ENCODE results near the gene NFIX. TPM values are rescaled to one million over a fixed set of nuclear protein-coding genes. Genes with fewer than 3 reads are reported as not detected.
A peak's percentile ranks its signal among the peaks of the same experiment; 100 is the strongest.

Gene NFIX
- total and polyA plus RNA-seq, 2 donors (not counting 1 experiment from before 2014, with no cell fraction given) = 35.7 to 74.8 TPM

GRCh38 chr19:13053238-13053637 lies 58.0 kb downstream of the NFIX start:
- H3K79me2 ChIP-seq (ENCODE audit: control insufficient read depth, insufficient read depth, low read length) = peaks cover 71% of the 10 kb centered on the region
- peak overlapping the region in 1 of 4 experiments; percentile 14 for H3K4me3 ChIP-seq (replicated peaks in 1 of 4; ENCODE audit: control extremely low read depth in 1 of 4, insufficient read depth in 1 of 4, low read depth in 3 of 4, low read length in 4 of 4)
- peak overlapping the region; percentile 28 for H3K4me2 ChIP-seq (ENCODE audit: extremely low read depth, insufficient read depth, low read length)
- TF ChIP-seq, protein P1, sequence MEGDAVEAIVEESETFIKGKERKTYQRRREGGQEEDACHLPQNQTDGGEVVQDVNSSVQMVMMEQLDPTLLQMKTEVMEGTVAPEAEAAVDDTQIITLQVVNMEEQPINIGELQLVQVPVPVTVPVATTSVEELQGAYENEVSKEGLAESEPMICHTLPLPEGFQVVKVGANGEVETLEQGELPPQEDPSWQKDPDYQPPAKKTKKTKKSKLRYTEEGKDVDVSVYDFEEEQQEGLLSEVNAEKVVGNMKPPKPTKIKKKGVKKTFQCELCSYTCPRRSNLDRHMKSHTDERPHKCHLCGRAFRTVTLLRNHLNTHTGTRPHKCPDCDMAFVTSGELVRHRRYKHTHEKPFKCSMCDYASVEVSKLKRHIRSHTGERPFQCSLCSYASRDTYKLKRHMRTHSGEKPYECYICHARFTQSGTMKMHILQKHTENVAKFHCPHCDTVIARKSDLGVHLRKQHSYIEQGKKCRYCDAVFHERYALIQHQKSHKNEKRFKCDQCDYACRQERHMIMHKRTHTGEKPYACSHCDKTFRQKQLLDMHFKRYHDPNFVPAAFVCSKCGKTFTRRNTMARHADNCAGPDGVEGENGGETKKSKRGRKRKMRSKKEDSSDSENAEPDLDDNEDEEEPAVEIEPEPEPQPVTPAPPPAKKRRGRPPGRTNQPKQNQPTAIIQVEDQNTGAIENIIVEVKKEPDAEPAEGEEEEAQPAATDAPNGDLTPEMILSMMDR (conservative IDR thresholded peaks at IDR 0.05 in 1 of 2, IDR thresholded peaks at IDR 0.05 in 1 of 2; ENCODE audit: low read depth in 1 of 2, low read length in 2 of 2) = no peak
- TF ChIP-seq EZH2 (IDR thresholded peaks at IDR 0.05; ENCODE audit: low read length, missing control alignments) = no peak
- peaks cover 2% of the 10 kb centered on the region for H4K20me1 ChIP-seq (ENCODE audit: control insufficient read depth, extremely low read depth, insufficient read depth, low read length)
- DNase-seq (ENCODE audit: low read depth in 2 of 2) = peak; percentile 26 to 28
- H3K9me3 ChIP-seq (ENCODE audit: control insufficient read depth, insufficient read depth, low read depth, low read length) = no peaks in the 10 kb centered on the region
- peak overlapping the region; percentile 95 for H3K27ac ChIP-seq (ENCODE audit: insufficient read depth, low read length)
- H3K36me3 ChIP-seq (ENCODE audit: control insufficient read depth, insufficient read depth, low read length) = peaks cover 2% of the 10 kb centered on the region
- peak overlapping the region; percentile 38 for H3K9ac ChIP-seq (ENCODE audit: insufficient read depth, low read length)
- H2AFZ ChIP-seq (ENCODE audit: low read length) = no peak overlapping the region
- peaks cover 68% of the 10 kb centered on the region for H3K4me1 ChIP-seq (ENCODE audit: control insufficient read depth, extremely low read depth, insufficient read depth, low read length)
- no peaks in the 10 kb centered on the region for H3K27me3 ChIP-seq (ENCODE audit: control insufficient read depth, insufficient read depth, low read length)

- TF ChIP-seq, protein P1 (conservative IDR thresholded peaks at IDR 0.05 in 1 of 2, IDR thresholded peaks at IDR 0.05 in 1 of 2; ENCODE audit: low read depth in 1 of 2, low read length in 2 of 2) = no peak
- TF ChIP-seq EZH2 (IDR thresholded peaks at IDR 0.05; ENCODE audit: low read length, missing control alignments) = no peak
- H3K9me3 ChIP-seq (ENCODE audit: control insufficient read depth, insufficient read depth, low read depth, low read length) = no peaks in the 10 kb centered on the region
- peak overlapping the region; percentile 42 for H3K4me2 ChIP-seq (ENCODE audit: extremely low read depth, insufficient read depth, low read length)
- peaks cover 70% of the 10 kb centered on the region for H3K79me2 ChIP-seq (ENCODE audit: control insufficient read depth, insufficient read depth, low read length)
- H2AFZ ChIP-seq (ENCODE audit: low read length) = no peak overlapping the region
- peaks cover 68% of the 10 kb centered on the region for H3K4me1 ChIP-seq (ENCODE audit: control insufficient read depth, extremely low read depth, insufficient read depth, low read length)
- H3K9ac ChIP-seq (ENCODE audit: insufficient read depth, low read length) = peak overlapping the region; percentile 38
- H4K20me1 ChIP-seq (ENCODE audit: control insufficient read depth, extremely low read depth, insufficient read depth, low read length) = peaks cover 2% of the 10 kb centered on the region
- H3K27ac ChIP-seq (ENCODE audit: insufficient read depth, low read length) = peak overlapping the region; percentile 95
- peak; percentile 89 to 98 for DNase-seq (ENCODE audit: low read depth in 2 of 2)
- H3K4me3 ChIP-seq (replicated peaks in 1 of 4; ENCODE audit: control extremely low read depth in 1 of 4, insufficient read depth in 1 of 4, low read depth in 3 of 4, low read length in 4 of 4) = peak overlapping the region in 1 of 4 experiments; percentile 24
- H3K27me3 ChIP-seq (ENCODE audit: control insufficient read depth, insufficient read depth, low read length) = no peaks in the 10 kb centered on the region
- peaks cover 2% of the 10 kb centered on the region for H3K36me3 ChIP-seq (ENCODE audit: control insufficient read depth, insufficient read depth, low read length)
Measured at GRCh38 chr19:13053761-13054625, 58.7 kb downstream of the NFIX start.

DNA sequence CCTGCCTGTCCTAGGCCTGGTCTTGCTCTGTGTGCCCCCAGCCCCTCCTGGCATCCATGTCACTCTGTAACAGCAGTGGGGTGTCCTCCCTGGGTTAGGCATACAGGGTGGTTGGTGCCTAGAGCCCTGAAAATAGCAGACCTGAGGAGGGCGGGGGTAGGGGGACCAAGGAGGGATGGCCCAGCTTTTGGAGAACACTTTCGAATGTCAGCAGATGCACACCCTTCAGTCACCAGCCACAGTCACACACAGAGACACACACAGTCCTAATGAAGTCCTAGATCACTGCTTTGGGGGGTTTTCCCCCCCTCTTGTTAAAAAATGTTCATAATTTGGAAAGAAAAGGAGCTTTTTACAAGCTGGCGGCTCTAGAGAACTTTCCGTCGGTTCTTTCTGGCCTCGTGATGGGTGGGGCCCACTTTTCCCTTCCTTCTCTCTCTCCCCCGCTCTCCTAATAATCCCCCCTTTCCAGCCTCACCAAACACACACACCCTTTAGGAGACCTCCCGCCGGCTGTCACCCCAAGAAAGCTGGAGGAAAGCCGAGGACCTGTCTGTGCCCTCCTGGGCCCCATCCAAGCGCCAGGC lies 59.4 kb downstream of the NFIX start:
- no peak for DNase-seq (ENCODE audit: low read depth in 2 of 2)
- H3K79me2 ChIP-seq (ENCODE audit: control insufficient read depth, insufficient read depth, low read length) = peaks cover 73% of the 10 kb centered on the region
- H3K9ac ChIP-seq (ENCODE audit: insufficient read depth, low read length) = peak overlapping the region; percentile 27
- H3K4me3 ChIP-seq (replicated peaks in 1 of 4; ENCODE audit: control extremely low read depth in 1 of 4, insufficient read depth in 1 of 4, low read depth in 3 of 4, low read length in 4 of 4) = peak overlapping the region in 1 of 4 experiments; percentile 24
- peaks cover 71% of the 10 kb centered on the region for H3K4me1 ChIP-seq (ENCODE audit: control insufficient read depth, extremely low read depth, insufficient read depth, low read length)
- H3K27ac ChIP-seq (ENCODE audit: insufficient read depth, low read length) = peak overlapping the region; percentile 95
- no peak overlapping the region for H2AFZ ChIP-seq (ENCODE audit: low read length)
- no peaks in the 10 kb centered on the region for H3K27me3 ChIP-seq (ENCODE audit: control insufficient read depth, insufficient read depth, low read length)
- H3K9me3 ChIP-seq (ENCODE audit: control insufficient read depth, insufficient read depth, low read depth, low read length) = no peaks in the 10 kb centered on the region
- H3K36me3 ChIP-seq (ENCODE audit: control insufficient read depth, insufficient read depth, low read length) = peaks cover 2% of the 10 kb centered on the region
- peaks cover 2% of the 10 kb centered on the region for H4K20me1 ChIP-seq (ENCODE audit: control insufficient read depth, extremely low read depth, insufficient read depth, low read length)
- peak overlapping the region; percentile 49 for H3K4me2 ChIP-seq (ENCODE audit: extremely low read depth, insufficient read depth, low read length)
- TF ChIP-seq, protein P1 (conservative IDR thresholded peaks at IDR 0.05 in 1 of 2, IDR thresholded peaks at IDR 0.05 in 1 of 2; ENCODE audit: low read depth in 1 of 2, low read length in 2 of 2) = no peak
- TF ChIP-seq EZH2 (IDR thresholded peaks at IDR 0.05; ENCODE audit: low read length, missing control alignments) = no peak
